HG03342 (cell line): ENCODE measurements around the gene NXPH4.

Experiments used
- ATAC-seq: cut with Tn5 transposase; IDR thresholded peaks from one replicate; pipeline ENCODE4 v1.9.1; 2021; ENCODE audit warnings: mild to moderate bottlenecking, moderate library complexity; ENCODE audit not compliant: unreplicated experiment

The NXPH4 gene

GRCh38 chr12:57182918-57183575, 33.5 kb upstream of the NXPH4 start:
- ATAC-seq, result peak; percentile 86

DNA sequence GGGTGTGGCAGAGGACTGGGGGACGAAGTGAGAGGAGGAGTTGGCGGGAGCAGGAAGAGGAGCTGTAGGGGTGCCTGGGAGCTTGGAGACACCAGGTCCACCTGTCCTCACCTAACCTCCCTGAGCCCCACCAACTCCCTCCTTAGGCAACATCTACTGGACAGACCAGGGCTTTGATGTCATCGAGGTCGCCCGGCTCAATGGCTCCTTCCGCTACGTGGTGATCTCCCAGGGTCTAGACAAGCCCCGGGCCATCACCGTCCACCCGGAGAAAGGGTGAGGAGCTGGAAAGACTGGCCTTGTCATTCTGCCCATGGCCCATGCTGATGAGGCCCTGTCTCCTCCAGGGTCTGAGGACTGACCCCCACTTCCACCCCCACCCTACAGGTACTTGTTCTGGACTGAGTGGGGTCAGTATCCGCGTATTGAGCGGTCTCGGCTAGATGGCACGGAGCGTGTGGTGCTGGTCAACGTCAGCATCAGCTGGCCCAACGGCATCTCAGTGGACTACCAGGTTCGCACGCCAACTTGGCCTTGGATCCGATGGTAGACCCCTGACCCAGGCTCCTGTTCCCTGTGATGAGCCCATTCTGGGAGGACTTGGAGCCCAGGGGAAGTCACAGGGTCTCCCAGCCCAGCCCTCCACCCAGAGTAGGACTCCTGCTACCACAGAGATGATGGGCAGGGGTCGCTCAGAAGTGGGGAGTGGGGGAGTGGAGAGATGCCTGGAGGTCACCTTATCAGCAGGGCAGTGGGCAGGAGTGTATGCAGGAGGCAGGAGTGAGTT, 32.5 kb upstream of the NXPH4 start:
- ATAC-seq, result no peak

GRCh38 chr12:57185403-57185802, 31.2 kb upstream of the NXPH4 start:
- no peak for ATAC-seq

DNA sequence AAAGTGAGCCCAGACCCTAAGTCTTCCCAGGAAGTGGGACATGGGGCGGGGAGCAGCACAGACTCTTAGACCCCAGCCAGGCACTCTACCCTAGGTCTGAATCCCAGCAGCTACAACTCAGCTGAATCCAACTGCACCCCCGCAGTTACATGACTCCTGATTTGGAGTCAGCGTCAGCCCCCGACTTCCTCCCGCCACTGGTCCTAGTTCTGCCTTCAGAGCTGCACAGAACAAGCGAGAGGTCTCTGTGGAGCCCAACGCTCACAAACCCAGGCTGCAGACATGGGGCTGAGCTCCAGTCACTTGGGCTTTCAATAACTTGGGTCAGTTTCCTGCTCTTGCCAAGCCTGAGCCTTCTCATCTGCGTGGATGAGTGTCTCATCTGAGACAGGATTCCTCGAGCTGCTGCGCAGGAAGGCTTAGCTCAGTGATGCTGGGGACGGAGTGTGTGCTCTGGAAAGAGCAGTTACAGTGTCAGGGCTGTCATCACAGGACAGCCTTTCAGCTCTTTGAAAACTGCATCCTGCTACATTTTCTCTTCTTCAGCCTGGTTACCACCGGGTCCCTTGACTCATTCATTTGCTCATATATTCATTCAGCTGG, 30.6 kb upstream of the NXPH4 start:
- no peak for ATAC-seq

GRCh38 chr12:57187222-57188089, 29.1 kb upstream of the NXPH4 start:
- ATAC-seq, result no peak

DNA sequence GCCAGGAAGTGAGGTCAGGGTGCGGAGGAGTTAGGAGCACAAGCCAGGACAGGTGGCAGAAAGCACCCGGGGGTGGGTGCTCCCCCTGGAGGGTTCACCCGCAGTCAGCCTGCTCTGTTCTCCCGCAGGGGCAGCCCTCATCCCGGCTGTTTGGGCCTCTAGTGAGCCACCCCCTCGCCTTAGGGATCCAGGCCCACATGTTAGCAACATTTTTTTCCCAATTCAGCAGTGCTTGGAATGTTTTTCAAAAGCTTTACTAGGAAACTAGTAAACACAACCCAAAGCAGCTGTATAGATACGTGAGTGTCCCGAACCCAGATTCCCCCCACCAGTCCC, 28.5 kb upstream of the NXPH4 start:
- no peak for ATAC-seq

- no peak for ATAC-seq
These were observed 26.6 kb upstream of the NXPH4 start for GRCh38 chr12:57190037-57190436.

DNA sequence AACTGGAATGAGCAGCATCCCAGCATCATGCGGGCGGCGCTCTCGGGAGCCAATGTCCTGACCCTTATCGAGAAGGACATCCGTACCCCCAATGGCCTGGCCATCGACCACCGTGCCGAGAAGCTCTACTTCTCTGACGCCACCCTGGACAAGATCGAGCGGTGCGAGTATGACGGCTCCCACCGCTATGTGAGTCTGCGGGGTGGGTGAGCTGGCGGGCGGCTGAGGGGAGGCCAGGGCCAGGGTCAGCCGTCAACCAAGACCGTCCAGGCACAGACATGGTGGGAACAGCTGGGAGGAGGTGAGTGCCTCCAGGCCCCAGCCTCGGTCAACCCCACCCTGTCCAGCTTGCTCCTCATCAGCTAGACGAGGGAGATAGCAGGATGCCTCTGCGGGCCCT, 25.8 kb upstream of the NXPH4 start:
- no peak for ATAC-seq

DNA sequence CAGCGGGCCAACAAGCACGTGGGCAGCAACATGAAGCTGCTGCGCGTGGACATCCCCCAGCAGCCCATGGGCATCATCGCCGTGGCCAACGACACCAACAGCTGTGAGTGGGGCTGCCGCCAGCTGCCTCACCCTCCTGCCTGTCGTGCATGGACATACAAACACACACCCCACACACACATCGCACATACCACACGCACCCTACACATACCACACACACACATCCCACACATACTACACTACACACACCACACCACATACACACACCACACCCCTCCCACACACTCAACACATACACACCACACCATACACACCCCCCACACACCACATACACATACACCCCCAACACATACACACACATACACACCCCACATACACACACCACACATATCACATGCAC, 25.2 kb upstream of the NXPH4 start:
- ATAC-seq, result no peak

DNA sequence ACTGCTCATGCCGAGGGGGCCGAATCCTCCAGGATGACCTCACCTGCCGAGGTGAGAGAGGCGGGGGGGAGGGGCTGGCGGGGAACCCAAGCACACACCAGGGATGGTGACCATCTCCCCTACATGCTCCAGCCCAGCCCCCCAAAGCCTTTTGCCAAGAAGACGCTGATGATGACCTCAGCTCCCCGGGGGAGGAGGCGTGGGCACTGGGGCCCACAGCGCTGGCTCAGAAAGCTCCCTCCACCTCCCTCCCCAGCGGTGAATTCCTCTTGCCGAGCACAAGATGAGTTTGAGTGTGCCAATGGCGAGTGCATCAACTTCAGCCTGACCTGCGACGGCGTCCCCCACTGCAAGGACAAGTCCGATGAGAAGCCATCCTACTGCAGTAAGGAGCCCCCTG, 23.7 kb upstream of the NXPH4 start:
- ATAC-seq, result no peak

DNA sequence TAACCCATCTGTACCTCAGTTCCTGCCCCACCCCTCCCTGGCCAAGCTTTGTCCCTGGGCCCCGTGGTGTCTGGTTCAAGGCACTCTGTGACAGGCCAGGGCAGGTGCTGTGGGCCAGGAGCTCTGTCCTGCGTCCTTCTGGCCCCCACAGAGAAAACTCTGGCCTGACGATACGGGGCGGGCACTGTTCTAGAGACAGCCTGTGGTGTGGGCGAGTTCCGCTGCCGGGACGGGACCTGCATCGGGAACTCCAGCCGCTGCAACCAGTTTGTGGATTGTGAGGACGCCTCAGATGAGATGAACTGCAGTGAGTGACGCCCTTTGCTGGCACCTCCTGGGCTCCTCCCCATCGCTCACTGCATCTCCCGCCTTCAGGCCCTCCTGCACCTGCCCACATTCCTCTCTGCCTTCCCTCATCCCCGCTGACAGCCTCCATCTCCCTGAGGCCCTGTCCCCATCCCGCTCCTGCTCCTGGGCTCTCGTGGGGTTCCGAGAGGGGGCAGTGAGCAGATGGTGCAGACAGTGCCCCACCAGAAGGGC, 22.8 kb upstream of the NXPH4 start:
- no peak for ATAC-seq

- no peak for ATAC-seq
These were observed 22.3 kb upstream of the NXPH4 start for GRCh38 chr12:57194253-57194652.

- no peak for ATAC-seq
These were observed 21.4 kb upstream of the NXPH4 start for GRCh38 chr12:57195186-57195585.

- ATAC-seq, result no peak
These were observed 20.8 kb upstream of the NXPH4 start for GRCh38 chr12:57195611-57196371.

DNA sequence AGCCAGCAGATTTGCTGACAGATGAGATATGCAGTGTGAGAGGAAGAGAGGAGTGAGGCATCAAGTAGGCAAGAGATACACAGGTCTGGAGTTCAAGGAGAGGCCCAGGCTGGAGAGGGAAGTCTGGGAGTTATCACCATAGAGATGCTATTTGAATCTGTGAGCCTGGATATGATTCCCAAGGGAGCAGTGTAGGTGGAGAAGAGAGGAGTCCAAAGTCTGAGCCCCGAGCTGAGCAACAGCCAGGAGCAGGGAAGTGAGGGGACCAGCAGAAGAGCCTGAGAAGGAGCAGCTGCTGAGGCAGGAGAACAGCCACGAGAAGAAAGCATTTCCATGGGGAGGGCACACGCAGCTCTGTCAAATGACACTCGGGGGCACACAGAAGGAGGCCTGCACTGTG, 20.2 kb upstream of the NXPH4 start:
- ATAC-seq, result no peak

- no peak for ATAC-seq
These were observed 19.6 kb upstream of the NXPH4 start for GRCh38 chr12:57196956-57197355.

DNA sequence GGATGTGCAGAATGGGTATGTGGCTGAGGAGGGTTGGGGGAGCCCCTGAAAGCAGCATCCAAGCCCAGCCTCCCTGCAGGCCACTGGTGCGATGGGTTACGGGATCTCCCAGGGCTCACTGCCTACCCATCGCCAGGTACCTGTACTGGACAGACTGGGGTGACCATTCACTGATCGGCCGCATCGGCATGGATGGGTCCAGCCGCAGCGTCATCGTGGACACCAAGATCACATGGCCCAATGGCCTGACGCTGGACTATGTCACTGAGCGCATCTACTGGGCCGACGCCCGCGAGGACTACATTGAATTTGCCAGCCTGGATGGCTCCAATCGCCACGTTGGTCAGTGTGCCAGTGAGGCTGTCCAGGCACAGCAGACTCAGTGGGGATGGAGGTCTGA, 18.3 kb upstream of the NXPH4 start:
- no peak for ATAC-seq

- no peak for ATAC-seq
These were observed 17.4 kb upstream of the NXPH4 start for GRCh38 chr12:57199191-57199590.

GRCh38 chr12:57200497-57200896, 16.1 kb upstream of the NXPH4 start:
- no peak for ATAC-seq

GRCh38 chr12:57201219-57201618, 15.4 kb upstream of the NXPH4 start:
- no peak for ATAC-seq
